Right hindlimb (tissue), 1 donor: Measurements from ENCODE around the gene GPR152.

Experiments
- DNase-seq: peaks from one replicate; pipeline ENCODE4 v3.0.0-alpha.2; 2018

GPR152 gene

DNA sequence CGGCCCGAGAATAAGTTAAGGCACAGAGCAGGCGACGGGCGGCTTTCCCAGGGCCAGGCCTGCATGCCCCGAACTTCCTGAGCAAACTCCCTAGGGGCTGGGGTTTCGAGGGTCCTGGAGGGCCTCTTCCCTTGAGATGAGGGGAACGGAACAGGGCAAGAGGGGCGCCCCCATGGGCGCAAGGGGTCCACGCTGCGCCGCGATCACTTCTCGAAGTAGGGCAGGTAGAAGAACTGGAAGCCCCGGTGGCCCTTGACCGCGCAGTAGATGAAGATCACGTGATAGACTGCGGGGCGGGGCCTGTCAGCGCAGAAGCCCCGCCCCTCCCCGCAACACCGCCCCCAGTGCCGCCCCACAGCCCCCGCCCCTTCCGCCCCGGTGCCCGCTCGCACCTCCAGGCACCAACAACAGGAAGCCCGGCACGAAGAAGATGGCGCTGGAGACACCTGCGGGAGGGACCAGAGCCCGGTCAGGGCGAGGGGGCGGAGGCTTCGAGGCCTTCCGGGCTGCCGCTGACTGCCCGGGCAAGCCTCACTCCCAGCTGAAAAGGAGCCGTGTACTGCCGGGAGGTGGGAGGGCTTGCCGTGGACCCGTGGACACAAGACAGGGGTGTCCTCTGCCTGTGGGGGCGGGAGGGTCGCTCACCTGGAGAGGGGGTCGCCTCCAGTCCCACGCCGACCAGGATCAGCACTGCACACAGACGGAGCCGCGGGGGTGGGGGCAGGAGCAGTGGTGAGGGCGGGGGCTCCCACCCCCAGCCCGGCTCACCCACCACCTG lies 12.1 kb upstream of the GPR152 start:
- DNase-seq: peak; percentile 80

GRCh38 chr11:67463680-67464410 lies 11.3 kb upstream of the GPR152 start:
- DNase-seq: peak; percentile 24

DNA sequence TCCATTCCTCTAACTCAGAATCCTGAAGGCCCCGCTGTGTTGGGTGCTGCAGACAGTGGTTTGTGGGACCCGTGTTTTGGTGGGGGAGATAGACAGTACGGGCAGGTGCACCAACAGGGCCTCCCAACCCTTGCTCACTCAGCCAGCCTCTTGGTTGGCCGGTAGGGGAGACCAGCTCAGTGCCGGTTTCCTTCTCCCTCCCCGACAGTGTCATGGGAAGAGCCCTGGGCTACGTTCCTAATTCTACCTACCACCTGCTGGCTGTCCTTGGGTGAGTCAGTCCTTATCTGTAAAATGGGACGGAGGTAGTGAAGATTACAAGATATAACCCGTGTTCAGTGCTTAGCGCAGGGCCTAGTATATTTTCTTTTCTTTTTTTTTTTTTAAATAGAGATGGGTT lies 10.7 kb upstream of the GPR152 start:
- DNase-seq: no peak

GRCh38 chr11:67458266-67458665 lies 5.7 kb upstream of the GPR152 start:
- DNase-seq: no peak

GRCh38 chr11:67457453-67457852 lies 4.9 kb upstream of the GPR152 start:
- DNase-seq: no peak

GRCh38 chr11:67456068-67456705 lies 3.7 kb upstream of the GPR152 start:
- DNase-seq: peak; percentile 14

GRCh38 chr11:67455054-67455453 lies 2.5 kb upstream of the GPR152 start, which contains the start of gene CABP4:
TSS of gene CABP4 (plus strand) at chr11:67455354. CDS start at chr11:67455424, 70 bp downstream.
- no peak for DNase-seq

DNA sequence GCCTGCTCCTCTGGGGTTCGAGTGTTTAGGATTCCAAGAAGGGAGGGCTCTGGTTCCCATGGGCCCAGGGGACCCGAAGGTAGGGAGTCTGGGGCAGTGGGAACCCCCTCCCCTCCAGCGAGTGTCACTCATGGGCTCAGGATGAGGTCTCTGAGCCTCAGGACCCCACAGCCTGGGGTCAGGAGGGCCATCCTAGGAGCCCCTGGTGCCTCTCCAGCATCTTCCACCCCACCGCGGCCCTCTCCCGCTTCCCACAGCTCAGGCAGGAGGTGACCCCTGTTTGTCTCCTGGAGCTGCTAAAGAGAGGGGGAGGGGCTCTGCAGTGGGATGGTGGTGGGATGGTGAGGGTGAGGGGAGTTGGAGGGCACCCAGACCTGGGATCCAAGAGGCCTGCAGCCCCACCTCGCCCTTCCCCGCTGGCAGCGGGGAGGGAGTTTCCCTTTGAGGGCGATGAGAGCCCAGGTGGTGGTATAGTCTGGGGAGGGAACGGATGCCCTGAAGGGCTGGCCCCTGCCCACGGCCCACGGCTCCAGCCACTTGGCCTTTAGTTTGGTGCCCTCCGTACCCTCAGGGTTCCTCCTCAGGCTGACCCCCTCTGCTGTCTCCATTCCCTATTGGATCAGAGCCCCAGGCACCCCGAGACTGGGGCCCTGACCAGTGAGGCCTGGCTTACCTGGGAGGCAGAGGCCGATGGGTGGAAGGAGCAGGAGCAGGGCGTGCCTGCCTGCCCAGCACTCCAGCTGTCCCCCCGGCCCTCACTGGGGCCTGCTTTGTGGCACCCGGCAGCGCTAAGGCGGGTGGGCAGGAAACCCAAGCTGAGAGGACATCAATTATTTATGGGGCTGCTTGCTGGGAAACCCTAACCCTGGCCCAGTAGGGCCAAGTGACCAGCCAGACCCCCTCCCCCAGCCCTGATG lies 1.5 kb upstream of the GPR152 start:
- peak; percentile 15 for DNase-seq

DNA sequence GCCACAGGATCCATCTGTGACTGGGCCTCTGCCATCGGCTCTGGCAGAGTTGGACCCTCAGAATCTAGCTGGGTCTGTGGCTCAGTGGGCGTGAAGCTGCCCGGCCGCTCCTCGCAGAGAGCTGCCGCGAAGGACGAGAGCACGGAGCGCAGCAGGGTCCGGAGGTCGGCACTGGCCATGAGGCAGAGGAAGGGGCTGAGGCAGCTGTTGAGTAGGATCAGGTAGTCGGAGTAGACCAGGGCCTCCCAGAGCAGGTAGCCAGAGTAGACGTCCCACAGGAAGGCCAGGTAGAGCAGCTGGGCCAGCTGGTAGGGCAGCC lies 912 bp downstream of the GPR152 start:
- peak; percentile 14 for DNase-seq

DNA sequence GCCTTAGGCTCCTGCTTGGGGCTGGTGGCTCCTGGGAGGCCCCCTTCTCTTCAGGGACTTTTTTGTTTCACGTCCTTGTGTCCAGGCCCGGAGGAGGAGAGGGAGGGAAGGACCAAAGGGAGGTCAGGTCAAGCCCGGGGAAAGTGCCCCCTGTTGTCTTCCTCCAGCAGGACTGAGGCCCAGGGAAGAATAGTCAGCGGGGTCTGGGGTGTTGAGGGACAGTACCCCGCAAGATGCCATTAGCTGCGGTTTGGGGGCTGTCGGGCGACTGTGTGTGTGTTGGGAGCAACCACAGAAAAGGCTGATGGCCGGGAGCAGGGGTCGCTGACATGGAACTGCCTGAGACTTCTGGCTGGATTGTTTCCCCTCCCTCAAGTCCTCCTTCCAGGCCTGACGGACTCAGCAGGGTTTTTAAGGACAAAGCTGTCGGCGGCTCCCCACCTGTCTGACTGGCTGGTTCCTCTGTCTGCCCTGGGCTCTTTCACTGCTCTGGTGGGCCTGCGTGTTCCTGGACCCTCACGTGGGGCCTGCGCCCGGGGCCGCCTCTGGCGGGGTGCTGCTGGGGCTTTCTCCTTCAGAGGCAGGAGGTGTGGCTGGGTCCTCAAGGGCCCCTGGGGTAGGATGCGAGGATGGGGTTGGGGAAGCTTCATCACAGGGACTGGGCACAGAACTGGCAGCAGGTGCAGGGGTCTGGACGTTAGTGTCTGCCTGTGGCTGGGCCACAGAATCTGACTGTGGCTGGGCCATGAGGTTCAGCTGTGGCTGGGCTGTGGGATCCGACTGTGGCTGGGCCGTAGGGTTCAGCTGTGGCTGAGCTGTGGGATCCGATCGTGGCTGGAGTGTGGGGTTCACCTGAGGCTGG lies 1.5 kb downstream of the GPR152 start:
- DNase-seq: peak; percentile 14

- peak; percentile 12 for DNase-seq
Observed at GRCh38 chr11:67449116-67449844, 3.2 kb downstream of the GPR152 start.

GRCh38 chr11:67448220-67448609 lies 4.3 kb downstream of the GPR152 start:
- no peak for DNase-seq

- no peak for DNase-seq
Observed at GRCh38 chr11:67445515-67445914, 7.0 kb downstream of the GPR152 start.

- DNase-seq: peak; percentile 26
Observed at GRCh38 chr11:67442504-67443404, 9.8 kb downstream of the GPR152 start.

DNA sequence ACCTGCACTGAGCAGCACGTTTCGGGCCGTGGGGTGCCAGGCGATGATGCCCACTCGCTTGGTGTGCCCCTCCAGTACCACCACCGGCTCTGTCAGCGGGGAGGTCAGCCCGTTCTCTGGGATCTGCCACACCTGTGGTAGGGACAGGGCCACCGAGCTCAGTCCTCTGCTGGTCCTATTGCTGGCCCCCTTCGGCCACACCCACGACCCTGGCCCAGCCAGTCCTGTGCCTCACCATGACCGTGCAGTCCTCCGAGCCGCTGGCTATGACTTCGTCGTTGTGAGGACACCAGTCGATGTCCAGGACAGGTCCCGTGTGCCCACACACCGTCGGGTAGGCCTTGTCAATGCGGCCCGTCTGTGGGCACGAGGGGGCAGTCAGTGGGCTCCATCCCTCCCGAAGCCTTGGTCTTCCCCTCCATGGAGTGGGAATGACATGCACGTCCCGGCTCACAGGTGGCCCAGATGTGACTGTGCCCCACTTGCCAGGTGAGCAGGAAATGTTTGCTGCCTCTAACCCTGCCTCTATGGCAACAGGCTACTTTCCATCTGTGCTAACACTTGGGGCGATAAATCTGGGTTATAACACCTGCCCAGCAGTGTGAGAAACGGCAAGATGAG lies 10.7 kb downstream of the GPR152 start:
- peak; percentile 26 for DNase-seq

GRCh38 chr11:67441098-67441563 lies 11.4 kb downstream of the GPR152 start:
- no peak for DNase-seq

GRCh38 chr11:67440229-67441097 lies 12.1 kb downstream of the GPR152 start:
- DNase-seq: peak; percentile 30
